WTC11 (cell line): ENCODE results near the gene CERCAM. TPM values are rescaled to one million over a fixed set of nuclear protein-coding genes. Genes with fewer than 3 reads are reported as not detected.

Experiments used
- ATAC-seq: fragments of 200-7000 bp; cut with Tn5 transposase; 2 replicates; pipeline ENCODE4 v1.10.0; 2021; ENCODE audit warnings: mild to moderate bottlenecking, moderate library complexity
- CTCF ChIA-PET: fragments of 300-600 bp; sonication (Branson Sonifier 250); formaldehyde crosslinking; loops from one replicate; lab custom pipeline; 2021; ENCODE audit warnings: antibody characterized with exemption; lab: Charles Lee
- POLR2A ChIA-PET: fragments of 350-600 bp; sonication (Branson Sonifier 250); formaldehyde crosslinking; loops from one replicate; lab custom pipeline; 2021; ENCODE audit warnings: antibody characterized with exemption; lab: Charles Lee
- DNase-seq: peaks from one replicate; pipeline ENCODE4 v3.0.0; 2021; ENCODE audit warnings: low spot score
- H3K27ac Mint-ChIP-seq: 2 replicates; pipeline ENCODE4 v1.8.0; 2021; ENCODE audit warnings: mixed read lengths
- H3K27me3 Mint-ChIP-seq: 2 replicates; pipeline ENCODE4 v1.8.0; 2021; ENCODE audit warnings: low read depth, mild to moderate bottlenecking, moderate library complexity, mixed read lengths
- H3K36me3 Mint-ChIP-seq: 2 replicates; pipeline ENCODE4 v1.8.0; 2021; ENCODE audit warnings: mixed read lengths
- H3K4me1 Mint-ChIP-seq: 2 replicates; pipeline ENCODE4 v1.8.0; 2022; ENCODE audit warnings: mixed read lengths
- H3K4me3 Mint-ChIP-seq: 2 replicates; pipeline ENCODE4 v1.8.0; 2021; ENCODE audit warnings: mild to moderate bottlenecking, moderate library complexity, mixed read lengths
- H3K9me3 Mint-ChIP-seq: 2 replicates; pipeline ENCODE4 v1.8.0; 2021; ENCODE audit warnings: mixed read lengths
- AFF4 ChIP-seq: sonication (generic); formaldehyde crosslinking; IDR thresholded peaks from 2 replicates; pipeline ENCODE4 v1.8.1; 2023; ENCODE audit warnings: mild to moderate bottlenecking, missing genetic modification reagents, borderline replicate concordance
- CREM ChIP-seq: sonication (generic); formaldehyde crosslinking; IDR thresholded peaks from 2 replicates; pipeline ENCODE4 v1.8.1; 2022; ENCODE audit warnings: mild to moderate bottlenecking, missing genetic modification reagents, moderate library complexity
- FOXJ3 ChIP-seq: sonication (generic); formaldehyde crosslinking; IDR thresholded peaks from 2 replicates; pipeline ENCODE4 v1.9.0; 2021; ENCODE audit warnings: missing genetic modification reagents, mild to moderate bottlenecking, borderline replicate concordance
- MXD4 ChIP-seq: fragments of 250-450 bp; sonication (Bioruptor Pico); IDR thresholded peaks from 2 replicates; pipeline ENCODE4 v1.8.0; 2021; ENCODE audit warnings: mild to moderate bottlenecking, moderate library complexity, borderline replicate concordance
- NR3C1 ChIP-seq: sonication (generic); formaldehyde crosslinking; conservative IDR thresholded peaks from 2 replicates; pipeline ENCODE4 v1.8.1; 2023; ENCODE audit warnings: low read depth, mild to moderate bottlenecking, missing genetic modification reagents
- PRDM15 ChIP-seq: sonication (generic); formaldehyde crosslinking; IDR thresholded peaks from 2 replicates; pipeline ENCODE4 v1.8.0; 2022; ENCODE audit warnings: missing genetic modification reagents
- RELA ChIP-seq: sonication (generic); formaldehyde crosslinking; IDR thresholded peaks from 2 replicates; pipeline ENCODE4 v1.8.1; 2022; ENCODE audit warnings: missing genetic modification reagents, mild to moderate bottlenecking, borderline replicate concordance
- STAT6 ChIP-seq: sonication (generic); formaldehyde crosslinking; conservative IDR thresholded peaks from 2 replicates; pipeline ENCODE4 v1.8.1; 2023; ENCODE audit warnings: mild to moderate bottlenecking, low read depth, missing genetic modification reagents, moderate library complexity
- ZBTB43 ChIP-seq: sonication (generic); formaldehyde crosslinking; IDR thresholded peaks from 2 replicates; pipeline ENCODE4 v1.8.1; 2023; ENCODE audit warnings: mild to moderate bottlenecking, missing genetic modification reagents
- ZNF121 ChIP-seq: sonication (generic); formaldehyde crosslinking; IDR thresholded peaks from 2 replicates; pipeline ENCODE4 v1.8.0; 2023; ENCODE audit warnings: missing genetic modification reagents
- ZNF232 ChIP-seq: sonication (generic); formaldehyde crosslinking; IDR thresholded peaks from 2 replicates; pipeline ENCODE4 v1.8.0; 2022; ENCODE audit warnings: mild to moderate bottlenecking, missing genetic modification reagents
- ZNF425 ChIP-seq: fragments of 250-450 bp; sonication (Bioruptor Pico); conservative IDR thresholded peaks from 2 replicates; pipeline ENCODE4 v1.9.0; 2021; ENCODE audit warnings: mild to moderate bottlenecking
- ZSCAN18 ChIP-seq: fragments of 250-450 bp; sonication (Bioruptor Pico); IDR thresholded peaks from 2 replicates; pipeline ENCODE4 v2.1.2; 2022; ENCODE audit warnings: mild to moderate bottlenecking, moderate library complexity
- total RNA-seq: library from RNA; stranded (reverse); gene quantifications from 3 replicates; pipeline ENCODE4 v1.2.3, GENCODE V29; 2021
- TF ChIP-seq, protein P1 (sequence below): sonication (generic); formaldehyde crosslinking; IDR thresholded peaks from 2 replicates; pipeline ENCODE4 v1.8.0; 2023; ENCODE audit warnings: missing genetic modification reagents
- TF ChIP-seq, protein P2 (sequence below): sonication (generic); formaldehyde crosslinking; IDR thresholded peaks from 2 replicates; pipeline ENCODE4 v1.8.1; 2022; ENCODE audit warnings: mild to moderate bottlenecking, missing genetic modification reagents, moderate library complexity, borderline replicate concordance
- TF ChIP-seq, protein P3 (sequence below): sonication (generic); formaldehyde crosslinking; IDR thresholded peaks from 2 replicates; pipeline ENCODE4 v1.8.1; 2023; ENCODE audit warnings: mild to moderate bottlenecking, missing genetic modification reagents, moderate library complexity

CERCAM gene
- total RNA-seq, 1 experiment from 2014 or later: 15.2 TPM

DNA sequence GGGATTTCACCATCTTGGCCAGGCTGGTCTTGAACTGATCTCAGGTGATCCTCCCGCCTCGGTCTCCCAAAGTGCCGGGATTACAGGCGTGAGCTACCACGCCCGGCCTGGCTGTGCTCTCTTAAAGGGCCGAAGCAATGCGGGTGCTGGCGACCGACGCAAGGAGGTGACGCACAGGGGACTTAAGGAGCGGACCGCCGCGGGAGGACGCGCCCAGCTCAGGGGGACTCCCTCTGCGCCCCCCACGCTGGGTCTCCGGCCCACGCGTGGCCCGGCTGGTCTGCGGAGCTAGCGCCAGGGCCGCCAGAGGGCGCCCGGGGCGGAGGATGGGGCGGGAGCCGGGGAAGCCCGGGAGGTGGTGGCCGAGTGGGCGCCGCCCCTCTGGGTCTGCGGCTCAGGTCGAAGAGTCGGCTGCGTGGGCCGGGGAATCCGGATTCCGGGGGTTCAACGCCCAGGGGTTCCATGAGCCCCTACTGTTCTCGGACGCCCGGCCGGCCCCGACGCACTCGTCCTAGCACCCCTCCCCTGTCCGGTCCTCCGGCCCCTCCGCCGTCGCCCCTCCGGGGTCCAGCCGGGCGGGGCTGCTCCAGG, 502 bp upstream of the CERCAM start:
- POLR2A ChIA-PET: interaction anchor here (0.7 to 1.5 kb wide), 3 partner anchors 8 to 144 kb away, joined by 3 to 4 read pairs (median 3); partner anchors contain the start of genes GOLGA2 and SWI5
- peaks cover 27% of the 10 kb centered on the region for H3K4me1 Mint-ChIP-seq
- TF ChIP-seq NR3C1 (no peak), ZNF121 (no peak), MXD4 (CRISPR knock-in tag) (no peak), AFF4 (CRISPR knock-in tag) (no peak), ZBTB43 (CRISPR knock-in tag) (no peak), ZSCAN18 (CRISPR knock-in tag) (no peak), FOXJ3 (no peak), ZNF232 (no peak), CREM (CRISPR knock-in tag) (no peak), RELA (CRISPR knock-in tag) (no peak), ZNF425 (CRISPR knock-in tag) (no peak), STAT6 (CRISPR knock-in tag) (no peak), PRDM15 (CRISPR knock-in tag) (no peak)
- TF ChIP-seq, protein P1, sequence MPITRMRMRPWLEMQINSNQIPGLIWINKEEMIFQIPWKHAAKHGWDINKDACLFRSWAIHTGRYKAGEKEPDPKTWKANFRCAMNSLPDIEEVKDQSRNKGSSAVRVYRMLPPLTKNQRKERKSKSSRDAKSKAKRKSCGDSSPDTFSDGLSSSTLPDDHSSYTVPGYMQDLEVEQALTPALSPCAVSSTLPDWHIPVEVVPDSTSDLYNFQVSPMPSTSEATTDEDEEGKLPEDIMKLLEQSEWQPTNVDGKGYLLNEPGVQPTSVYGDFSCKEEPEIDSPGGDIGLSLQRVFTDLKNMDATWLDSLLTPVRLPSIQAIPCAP (CRISPR knock-in tag): no peak
- TF ChIP-seq, protein P2, sequence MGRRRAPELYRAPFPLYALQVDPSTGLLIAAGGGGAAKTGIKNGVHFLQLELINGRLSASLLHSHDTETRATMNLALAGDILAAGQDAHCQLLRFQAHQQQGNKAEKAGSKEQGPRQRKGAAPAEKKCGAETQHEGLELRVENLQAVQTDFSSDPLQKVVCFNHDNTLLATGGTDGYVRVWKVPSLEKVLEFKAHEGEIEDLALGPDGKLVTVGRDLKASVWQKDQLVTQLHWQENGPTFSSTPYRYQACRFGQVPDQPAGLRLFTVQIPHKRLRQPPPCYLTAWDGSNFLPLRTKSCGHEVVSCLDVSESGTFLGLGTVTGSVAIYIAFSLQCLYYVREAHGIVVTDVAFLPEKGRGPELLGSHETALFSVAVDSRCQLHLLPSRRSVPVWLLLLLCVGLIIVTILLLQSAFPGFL (CRISPR knock-in tag): no peak
- TF ChIP-seq, protein P3, sequence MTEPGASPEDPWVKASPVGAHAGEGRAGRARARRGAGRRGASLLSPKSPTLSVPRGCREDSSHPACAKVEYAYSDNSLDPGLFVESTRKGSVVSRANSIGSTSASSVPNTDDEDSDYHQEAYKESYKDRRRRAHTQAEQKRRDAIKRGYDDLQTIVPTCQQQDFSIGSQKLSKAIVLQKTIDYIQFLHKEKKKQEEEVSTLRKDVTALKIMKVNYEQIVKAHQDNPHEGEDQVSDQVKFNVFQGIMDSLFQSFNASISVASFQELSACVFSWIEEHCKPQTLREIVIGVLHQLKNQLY (CRISPR knock-in tag): no peak

More for the DNA sequence above, 502 bp upstream of the CERCAM start:
- Mint-ChIP-seq H3K9me3 (no peaks in the 10 kb centered on the region), H3K27ac (no peak overlapping the region), H3K27me3 (peaks cover 51% of the 10 kb centered on the region), H3K4me3 (peak overlapping the region; percentile 67), H3K36me3 (no peaks in the 10 kb centered on the region)
- ATAC-seq (peak; percentile 55), DNase-seq (peak; percentile 63)
- CTCF ChIA-PET: interaction anchor here (0.6 to 4.5 kb wide), 51 partner anchors 8 to 506 kb away, joined by 3 to 58 read pairs (median 5); partner anchors contain the start of genes CIZ1, DNM1, GLE1 and ODF2
